Measurements from ENCODE around the gene FAM219B.

The FAM219B gene

DNA sequence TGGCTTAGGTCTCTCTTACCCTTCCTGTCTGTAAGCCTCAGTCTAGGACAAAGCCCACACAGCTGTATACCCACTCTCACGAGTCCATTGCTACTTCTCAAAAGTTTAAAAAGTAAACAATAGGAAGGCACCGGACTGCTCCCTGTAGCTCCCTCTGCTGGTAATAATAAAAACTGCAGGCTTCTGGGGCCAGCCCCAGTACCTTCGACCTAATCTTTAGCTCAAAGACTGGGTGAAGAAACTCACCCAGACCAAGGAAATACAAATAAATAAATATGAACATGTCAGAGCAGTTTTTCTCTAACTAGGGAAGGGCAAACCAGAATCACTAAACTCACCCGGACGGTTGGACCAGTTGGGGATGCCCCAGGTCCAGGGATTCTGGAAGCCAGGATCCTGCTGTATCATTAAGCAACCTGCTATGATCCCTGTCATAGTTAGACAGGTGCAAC is 5.0 kb downstream of the FAM219B start:
- TF ChIP-seq, protein P1, sequence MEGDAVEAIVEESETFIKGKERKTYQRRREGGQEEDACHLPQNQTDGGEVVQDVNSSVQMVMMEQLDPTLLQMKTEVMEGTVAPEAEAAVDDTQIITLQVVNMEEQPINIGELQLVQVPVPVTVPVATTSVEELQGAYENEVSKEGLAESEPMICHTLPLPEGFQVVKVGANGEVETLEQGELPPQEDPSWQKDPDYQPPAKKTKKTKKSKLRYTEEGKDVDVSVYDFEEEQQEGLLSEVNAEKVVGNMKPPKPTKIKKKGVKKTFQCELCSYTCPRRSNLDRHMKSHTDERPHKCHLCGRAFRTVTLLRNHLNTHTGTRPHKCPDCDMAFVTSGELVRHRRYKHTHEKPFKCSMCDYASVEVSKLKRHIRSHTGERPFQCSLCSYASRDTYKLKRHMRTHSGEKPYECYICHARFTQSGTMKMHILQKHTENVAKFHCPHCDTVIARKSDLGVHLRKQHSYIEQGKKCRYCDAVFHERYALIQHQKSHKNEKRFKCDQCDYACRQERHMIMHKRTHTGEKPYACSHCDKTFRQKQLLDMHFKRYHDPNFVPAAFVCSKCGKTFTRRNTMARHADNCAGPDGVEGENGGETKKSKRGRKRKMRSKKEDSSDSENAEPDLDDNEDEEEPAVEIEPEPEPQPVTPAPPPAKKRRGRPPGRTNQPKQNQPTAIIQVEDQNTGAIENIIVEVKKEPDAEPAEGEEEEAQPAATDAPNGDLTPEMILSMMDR (IDR thresholded peaks at IDR 0.05): peak; percentile 98

DNA sequence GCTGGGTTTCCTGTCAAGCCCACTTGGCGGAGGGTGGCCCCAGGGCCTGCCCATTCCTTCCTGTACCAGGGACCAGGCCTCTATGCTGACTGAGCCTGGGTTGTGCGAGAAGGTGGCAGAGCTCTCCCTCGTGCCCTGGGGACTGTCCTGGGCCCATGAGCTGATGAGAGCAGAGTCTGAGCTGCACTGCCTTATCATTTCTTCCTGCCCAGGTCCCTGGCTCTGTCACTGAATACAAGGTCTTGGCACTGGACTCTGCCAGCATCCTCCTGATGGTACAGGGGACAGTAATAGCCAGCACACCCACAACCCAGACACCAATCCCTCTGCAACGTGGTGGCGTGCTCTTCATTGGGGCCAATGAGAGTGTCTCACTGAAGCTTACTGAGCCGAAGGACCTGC is 9.3 kb downstream of the FAM219B start:
- TF ChIP-seq, protein P1 (IDR thresholded peaks at IDR 0.05): no peak

DNA sequence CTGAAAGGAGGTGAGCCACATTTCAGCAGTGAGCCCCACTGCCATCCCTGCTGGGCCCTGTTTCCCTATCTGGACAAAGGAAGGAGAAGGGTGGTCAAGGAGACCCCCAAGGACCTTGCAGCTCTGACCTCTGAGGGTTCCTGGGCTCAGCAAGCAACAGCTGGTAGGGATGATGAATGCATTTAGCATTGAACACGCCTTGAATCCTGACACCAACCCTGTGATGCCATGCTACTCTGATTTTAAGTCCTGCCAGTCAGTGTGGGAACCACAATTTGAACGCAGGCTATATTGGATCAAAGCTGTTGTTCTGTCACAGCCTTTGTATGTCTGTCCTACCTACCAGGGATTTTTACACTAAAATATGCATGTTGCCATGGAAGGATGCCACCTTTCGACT is 10.3 kb downstream of the FAM219B start:
- TF ChIP-seq, protein P1 (IDR thresholded peaks at IDR 0.05): no peak

DNA sequence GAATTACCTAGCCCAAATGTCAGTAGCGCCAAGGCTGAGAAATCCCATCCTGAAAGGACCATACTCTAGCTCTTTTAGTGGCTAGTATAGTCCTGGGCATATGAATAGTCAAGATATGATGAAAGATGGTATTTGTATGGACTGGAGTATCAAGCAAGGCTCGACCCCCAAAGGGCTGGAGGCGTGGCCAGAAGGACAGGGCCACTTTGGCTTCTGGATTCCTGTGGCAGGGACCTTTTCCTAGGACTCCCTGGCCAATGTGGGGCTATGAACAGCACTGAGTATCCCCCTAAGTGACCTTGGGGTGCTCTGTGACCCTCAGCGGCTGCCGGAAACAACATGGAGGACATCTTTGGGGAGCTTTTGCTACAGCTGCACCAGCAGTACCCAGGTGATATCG is 10.8 kb downstream of the FAM219B start:
- TF ChIP-seq, protein P1 (IDR thresholded peaks at IDR 0.05): no peak

DNA sequence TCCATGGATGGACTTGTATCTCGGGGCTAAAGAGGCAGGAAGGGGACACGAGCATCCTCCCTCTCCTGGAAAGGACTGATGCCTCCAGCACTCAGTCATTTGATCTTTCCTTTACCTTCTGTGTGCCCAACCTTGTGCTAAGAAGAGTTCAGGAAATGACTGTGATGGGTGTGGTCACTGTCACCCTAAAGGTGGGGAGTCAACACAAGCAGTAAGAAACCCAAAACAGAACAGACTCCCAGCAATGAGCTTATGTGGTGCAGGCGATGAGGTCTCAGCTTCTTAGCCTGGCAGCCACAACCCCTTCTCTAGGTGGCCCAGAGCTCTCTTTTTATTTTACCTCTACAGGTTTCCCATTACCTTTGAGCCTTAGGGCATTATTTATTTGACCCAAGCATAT is 13.0 kb downstream of the FAM219B start:
- TF ChIP-seq, protein P1 (IDR thresholded peaks at IDR 0.05): no peak

DNA sequence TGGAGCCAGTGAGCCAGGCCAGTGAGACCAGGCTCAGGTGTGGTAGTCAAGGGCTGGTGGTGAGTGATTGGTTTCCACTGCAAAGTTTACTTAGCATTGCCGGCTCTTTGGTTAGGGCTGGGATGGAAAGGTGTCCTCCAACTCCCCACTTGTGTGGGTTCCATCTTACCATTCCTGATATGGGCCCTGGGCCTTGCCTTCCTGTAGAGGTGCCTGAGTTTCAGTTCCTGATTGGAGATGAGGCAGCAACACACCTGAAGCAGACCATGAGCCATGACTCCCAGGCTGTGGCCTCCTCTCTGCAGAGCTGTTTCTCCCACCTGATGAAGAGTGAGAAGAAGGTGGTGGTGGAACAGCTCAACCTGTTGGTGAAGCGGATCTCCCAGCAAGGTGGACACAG is 13.7 kb downstream of the FAM219B start:
- TF ChIP-seq, protein P1 (IDR thresholded peaks at IDR 0.05): no peak

DNA sequence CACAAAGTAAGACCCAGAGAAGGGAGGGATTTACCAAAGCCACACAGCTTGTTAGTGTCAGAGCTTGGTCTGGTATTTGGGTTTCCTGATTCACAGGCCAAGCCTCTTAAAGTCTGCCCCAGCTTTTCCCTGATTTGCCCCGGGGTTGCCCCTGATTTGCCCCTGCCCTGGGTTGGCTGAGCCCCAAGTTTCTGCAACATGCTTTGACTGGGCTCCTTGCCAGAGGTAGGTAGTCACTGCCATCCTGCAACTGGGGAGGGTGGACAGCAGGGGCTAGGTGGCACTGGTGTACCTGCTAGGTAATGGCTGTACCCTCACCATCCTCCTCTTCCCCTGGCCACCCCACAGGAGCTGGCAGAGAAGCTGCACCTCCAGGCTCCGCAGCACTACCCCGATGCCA is 14.3 kb downstream of the FAM219B start:
- TF ChIP-seq, protein P1 (IDR thresholded peaks at IDR 0.05): no peak

DNA sequence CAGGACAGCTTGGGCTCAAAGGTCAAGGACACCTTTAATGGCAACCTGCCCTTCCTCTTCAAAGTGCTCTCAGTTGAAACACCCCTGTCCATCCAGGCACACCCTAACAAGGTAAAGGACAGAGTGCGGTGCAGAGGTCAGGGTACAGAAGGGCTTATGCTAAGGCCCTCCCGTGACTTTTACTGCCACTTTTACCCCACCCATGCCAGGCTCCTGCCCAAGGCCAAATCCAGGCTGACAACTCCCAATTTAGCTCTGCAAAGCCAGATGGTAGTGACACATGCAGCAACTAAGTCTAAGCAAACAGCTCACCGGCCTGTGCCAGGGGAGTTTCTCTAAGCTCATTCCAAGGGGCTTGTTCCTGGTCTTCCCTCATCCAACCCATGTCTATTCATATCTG is 15.2 kb downstream of the FAM219B start:
- TF ChIP-seq, protein P1 (IDR thresholded peaks at IDR 0.05): no peak
